ENCODE data around the gene EXOSC9.

DNA sequence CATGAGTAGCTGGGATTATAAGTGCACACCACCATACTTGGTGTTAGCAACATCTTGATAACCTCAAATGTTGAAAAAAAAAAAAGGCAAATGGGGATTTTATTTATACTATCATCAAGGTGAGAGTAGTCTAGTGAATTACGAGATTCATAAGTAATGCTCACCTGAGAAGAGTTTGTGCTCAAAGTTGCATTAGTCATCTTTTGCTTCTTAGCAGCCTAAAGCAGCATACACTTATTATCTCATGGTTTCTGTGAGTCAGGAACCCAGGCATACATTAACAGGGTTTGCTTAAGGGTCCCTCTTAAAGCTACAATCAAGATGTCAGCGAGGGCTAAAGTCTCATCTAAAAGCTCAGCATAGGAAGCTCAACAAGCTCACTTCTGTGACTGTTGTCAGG, 8.2 kb upstream of the EXOSC9 start:
- TF ChIP-seq, protein P1, sequence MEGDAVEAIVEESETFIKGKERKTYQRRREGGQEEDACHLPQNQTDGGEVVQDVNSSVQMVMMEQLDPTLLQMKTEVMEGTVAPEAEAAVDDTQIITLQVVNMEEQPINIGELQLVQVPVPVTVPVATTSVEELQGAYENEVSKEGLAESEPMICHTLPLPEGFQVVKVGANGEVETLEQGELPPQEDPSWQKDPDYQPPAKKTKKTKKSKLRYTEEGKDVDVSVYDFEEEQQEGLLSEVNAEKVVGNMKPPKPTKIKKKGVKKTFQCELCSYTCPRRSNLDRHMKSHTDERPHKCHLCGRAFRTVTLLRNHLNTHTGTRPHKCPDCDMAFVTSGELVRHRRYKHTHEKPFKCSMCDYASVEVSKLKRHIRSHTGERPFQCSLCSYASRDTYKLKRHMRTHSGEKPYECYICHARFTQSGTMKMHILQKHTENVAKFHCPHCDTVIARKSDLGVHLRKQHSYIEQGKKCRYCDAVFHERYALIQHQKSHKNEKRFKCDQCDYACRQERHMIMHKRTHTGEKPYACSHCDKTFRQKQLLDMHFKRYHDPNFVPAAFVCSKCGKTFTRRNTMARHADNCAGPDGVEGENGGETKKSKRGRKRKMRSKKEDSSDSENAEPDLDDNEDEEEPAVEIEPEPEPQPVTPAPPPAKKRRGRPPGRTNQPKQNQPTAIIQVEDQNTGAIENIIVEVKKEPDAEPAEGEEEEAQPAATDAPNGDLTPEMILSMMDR (IDR thresholded peaks at IDR 0.05; ENCODE audit: poor library complexity, severe bottlenecking): no peak
- no peak for TF ChIP-seq EZH2 (IDR thresholded peaks at IDR 0.05; ENCODE audit: borderline replicate concordance, insufficient read depth, low read length, poor library complexity, severe bottlenecking)

Measured in neural cell (in vitro differentiated cells).